ENCODE results near the gene RPS3A.
"Not testable (repeated sequence)": the region's sequence is repeated elsewhere in the genome, so short reads cannot be mapped to it uniquely, and the experiment has no call there.

The RPS3A gene

DNA sequence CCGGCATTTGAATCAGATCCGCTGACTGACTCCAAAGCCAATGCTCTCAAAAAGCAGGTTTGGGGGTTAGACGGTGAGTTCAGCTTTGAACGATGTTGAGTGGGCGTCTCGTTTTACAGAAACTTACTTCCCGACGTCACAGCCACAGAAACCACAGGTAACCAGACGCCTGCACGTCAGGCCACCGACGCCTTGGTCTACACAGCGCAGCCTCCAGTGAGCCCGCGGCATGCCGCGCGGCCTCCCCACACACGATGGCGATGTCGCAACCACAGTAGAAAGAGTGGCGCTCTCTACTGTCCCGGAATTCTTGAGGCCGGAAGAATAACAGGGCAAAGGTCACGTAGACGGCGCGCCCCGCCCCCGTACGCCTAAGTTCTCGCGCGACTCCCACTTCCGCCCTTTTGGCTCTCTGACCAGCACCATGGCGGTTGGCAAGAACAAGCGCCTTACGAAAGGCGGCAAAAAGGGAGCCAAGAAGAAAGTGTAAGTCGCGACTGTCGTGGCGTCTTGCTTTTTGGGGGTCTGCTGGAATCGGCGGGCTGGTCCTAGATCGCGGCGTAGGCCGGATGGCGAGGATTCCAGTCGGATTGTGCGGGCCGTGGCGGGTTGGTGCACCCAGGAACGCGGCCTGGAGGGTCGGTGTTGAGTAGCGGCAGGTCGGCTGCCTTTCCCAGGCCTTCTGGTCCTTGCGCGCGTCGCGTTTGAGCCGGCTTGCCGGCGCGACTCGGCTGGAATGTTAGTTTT lies at the start of gene RPS3A:
Gene RPS3A, plus strand, starts transcription at position 400 of the 747 bp plus-strand sequence. Its CDS starts 25 bp downstream, at position 425.
- DNase-seq: peak; percentile 79

DNA sequence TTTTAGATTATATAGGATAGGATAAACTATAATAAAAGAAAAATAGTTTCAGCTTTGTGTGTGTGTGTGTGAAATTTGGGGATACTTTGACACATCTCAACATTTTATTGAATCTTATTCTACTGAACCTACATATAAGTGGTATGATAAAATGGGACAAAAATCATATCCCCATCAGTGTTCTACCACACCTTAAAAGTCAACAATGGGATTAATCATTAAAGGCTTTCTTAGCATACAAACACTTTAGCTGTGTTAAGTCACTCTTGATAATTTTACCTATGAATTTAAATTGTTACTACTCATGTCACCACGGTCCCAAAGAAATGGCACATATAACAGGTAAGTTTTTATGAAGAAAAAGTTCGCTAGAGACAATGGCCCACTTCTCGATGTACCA lies 46.6 kb upstream of the RPS3A start:
- no peak for DNase-seq

DNA sequence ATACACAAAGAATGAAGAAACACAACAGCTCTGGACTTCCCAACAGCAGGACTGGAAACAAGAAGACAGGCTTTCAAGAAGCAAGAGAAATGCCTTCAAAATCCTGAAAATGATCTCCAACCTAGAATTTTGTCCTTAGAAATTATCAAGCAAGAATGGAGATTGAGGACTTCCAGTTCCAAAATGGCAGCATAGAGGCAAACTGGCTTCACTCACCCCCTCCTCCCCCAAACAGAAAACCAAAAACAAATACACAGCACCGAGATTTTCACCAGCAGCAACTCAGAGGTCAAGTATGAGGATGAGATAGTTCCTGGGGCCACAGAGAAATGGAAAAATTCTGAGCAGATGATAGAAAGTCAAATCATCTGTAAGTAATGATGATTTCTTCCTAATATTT lies 43.9 kb upstream of the RPS3A start:
- no peak for DNase-seq

DNA sequence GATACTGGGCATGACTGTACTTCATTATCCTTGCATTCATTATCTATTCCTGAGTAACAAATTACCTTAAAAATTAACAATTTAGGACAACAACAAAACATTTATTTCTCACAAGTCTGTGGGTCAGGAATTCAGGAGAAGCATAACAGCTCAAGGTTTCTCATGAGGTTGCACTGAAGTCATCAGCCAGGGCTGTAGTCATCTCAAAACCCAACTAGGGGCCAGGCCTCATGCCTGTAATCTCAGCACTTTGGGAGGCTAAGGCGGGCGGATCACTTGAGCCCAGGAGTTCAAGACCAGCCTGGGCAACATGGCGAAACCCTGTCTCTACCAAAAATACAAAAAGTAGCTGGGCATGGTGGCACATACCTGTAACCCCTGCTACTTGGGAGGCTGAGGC lies 36.3 kb upstream of the RPS3A start:
- not testable (repeated sequence) for DNase-seq

DNA sequence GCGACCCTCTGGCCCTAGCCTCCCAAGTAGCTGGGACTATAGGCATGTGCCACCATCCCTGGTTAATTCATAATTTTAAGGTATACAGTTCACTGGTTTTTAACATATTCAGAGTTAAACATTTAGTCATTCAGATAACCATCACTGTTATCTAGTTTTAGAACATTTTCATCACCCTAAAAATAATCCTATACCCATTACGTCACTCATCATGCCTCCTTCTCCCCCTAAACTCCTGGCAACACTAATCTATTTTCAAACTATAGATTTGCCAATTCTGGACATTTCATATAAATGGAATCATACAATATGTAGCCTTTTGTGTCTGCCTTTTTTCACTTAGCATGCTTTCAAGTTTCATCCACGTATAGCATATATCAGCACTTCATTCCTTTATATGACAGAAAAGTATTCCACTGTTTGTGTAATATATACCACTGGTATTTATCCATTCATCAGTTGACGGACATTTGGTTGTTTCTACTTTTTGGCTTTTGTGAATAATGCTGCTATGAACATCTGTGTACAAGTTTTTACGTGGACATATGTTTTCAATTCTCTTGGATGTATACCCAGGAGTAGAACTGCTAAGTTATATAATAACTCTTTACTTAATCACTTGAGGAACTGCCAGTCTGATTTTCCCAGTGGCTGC lies 32.0 kb upstream of the RPS3A start:
- no peak for DNase-seq

DNA sequence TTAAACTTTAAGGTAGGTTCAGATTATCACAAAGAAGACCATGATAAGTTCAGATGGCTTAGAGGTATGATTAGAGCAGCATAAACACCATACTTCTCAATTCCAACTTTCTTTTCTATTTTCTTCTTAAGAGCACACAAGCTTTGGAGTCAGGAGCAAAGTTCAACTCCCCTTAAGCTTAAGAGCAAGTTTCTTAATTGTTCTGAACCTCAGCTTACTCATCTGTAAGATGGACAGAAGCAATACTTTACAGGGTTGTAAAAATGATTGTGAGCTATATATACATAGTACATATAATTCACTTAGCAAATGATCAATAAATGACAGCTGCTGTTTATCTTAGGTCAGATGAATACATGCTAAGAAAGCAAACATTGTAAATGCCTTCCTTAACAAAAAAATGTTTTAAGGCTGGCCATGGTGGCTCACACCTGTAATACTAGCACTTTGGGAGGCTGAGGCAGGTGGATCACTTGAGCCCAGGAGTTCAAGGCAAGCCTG lies 25.0 kb upstream of the RPS3A start:
- DNase-seq: no peak

DNA sequence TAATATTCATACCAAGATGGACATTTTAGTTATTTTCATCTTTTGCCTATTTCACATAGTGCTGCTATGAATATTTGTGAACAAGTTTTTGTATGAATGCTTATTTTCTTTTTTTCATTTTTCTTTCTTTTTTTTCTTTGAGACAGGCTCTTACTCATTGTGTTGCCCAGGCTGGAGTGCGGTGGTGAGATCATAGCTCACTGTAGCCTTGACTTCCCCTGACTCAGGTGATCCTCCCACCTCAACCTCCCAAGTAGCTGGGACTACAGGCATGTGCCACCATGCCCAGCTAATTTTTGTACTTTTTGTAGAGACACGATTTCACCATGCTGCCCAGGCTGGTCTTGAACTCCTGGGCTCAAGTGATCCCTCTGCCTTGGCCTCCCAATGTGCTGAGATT lies 21.4 kb upstream of the RPS3A start:
- not testable (repeated sequence) for DNase-seq

DNA sequence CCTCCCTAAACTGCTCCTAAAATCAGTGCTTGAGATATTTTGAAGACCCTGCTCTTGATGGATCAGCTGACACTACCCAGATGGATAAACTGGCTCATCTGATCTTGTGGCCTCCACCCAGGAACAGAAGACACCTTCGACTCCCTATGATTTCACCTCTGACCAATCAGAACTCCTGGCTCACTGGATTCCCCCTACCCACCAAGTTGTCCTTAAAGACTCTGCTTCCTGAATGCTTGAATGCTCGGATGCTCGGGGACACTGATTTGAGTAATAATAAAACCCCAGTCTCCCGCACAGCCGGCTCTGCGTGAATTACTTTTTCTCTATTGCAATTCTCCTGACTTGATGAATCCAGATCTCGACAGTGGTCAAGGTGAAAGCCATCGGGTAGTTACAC lies 12.0 kb upstream of the RPS3A start:
- no peak for DNase-seq

DNA sequence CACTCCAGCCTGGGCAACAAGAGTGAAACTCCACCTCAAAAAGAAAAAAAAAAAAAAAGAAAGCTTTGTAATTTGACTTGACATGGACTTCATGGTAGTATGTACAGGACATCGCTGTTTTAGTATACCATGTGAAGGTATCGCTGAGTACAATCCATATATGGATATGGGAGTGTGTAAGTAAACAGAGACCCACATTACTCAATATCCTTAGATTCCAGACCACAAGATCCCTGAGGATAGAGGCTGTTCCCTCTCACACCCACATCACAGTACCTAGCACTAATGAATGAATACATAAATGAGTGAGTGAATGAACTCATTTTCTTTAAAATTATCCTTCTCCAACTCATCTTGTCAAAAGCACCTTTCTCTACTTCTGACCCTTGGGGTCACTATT lies 8.4 kb upstream of the RPS3A start:
- DNase-seq: no peak

DNA sequence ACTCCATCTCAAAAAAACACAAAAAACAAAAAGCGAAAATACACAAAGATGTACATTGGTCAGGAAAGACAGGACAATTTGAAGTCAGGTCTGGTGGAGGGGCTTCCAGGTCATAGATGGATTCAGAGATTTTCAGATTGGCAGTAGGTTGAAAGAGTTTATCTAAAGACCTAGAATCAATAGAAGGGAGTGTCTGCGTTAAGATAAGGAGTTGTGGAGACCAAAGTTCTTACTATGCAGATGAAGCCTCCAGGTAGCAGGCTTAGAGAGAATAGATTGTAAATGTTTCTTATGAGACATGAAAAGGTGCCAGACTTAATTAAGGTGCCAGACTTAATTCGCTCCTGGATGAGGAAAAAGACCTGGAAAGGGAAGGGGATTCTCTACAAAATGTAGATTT lies 6.9 kb upstream of the RPS3A start:
- DNase-seq: no peak

DNA sequence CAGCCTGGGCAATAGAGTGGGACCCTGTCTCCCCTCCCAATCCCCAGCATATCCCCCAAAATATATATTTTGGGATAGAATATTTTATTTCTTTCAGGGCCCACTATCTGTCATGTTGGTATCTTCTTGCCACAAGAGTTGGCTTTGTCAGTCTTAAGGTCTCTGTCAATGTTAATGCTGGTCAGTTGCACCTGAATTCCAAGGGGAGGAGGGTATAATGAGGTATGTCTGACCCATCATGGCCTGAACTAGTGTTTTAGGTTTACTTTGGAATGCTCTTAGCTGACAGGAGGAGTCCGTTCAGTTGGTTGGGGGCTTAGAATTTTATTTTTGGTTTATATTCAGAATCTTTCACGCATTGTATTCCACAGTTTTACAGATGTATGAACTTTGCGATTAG lies 6.2 kb upstream of the RPS3A start:
- no peak for DNase-seq

DNA sequence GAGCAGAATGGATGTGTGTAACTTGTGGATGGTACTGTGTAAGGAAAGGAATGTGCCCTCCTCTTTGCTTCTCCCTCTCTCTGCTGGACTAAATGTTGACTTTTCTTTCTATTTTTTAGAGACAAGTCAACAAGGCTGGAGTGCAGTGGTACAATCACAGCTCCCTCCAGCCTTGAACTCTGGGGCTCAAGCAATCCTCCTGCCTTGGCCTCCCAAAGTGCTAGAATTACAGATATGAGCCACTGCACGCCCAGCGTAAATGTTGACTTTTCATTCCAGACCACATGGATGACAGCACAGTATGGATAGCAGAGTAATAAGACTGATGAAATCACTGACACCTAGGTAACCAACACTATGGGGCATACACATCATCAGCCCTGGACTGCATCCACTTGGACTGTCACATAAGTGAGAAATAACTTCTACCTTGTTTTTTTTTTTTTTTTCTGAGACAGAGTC lies 5.1 kb upstream of the RPS3A start:
- no peak for DNase-seq

DNA sequence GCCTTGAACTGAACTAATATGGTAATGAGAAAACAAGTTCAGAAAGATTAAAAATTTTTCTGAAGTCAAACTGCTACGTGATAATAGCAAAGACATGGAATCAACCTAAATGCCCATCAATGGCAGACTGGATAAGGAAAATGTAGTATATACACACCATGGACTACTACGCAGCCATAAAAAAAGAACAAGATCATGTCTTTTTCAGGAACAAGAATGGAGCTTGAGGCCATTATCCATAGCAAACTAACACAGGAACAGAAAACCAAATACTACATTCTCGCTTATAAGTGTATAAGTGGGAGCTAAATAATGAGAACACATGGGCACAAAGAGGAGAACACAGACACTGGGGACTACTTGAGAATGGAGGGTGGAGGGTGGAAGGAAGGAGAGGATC lies 4.3 kb upstream of the RPS3A start:
- no peak for DNase-seq

DNA sequence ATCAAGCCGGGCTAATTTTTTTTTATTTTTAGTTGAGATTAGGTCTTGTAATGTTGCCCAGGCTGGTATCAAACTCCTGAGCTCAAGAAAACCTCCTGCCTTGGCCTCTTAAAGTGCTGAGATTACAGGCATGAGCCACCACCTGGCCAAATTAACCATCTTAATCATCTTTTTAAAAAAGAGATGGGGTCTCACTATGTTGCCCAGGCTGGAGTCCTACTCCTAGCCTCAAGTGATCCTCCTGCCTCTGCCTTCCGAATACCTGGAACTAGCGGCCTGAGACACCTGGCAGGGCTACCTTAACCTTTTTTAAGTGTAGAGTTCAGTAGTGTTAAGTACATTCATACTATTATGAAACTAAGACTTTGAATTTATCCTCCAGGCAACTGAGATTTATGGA lies 1.7 kb upstream of the RPS3A start:
- DNase-seq: no peak

DNA sequence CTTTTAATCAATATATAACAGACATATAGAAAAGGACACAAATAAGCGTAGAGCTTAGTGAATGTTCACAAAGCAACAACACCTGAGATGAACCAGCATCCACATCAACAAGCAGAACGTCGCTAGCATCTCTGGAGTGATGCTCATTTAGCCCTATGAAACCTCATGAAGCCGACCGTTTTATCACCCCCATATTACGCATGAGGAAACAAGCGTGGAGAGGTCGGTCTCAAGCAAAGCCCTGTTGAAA lies 524 bp upstream of the RPS3A start:
- DNase-seq: no peak

DNA sequence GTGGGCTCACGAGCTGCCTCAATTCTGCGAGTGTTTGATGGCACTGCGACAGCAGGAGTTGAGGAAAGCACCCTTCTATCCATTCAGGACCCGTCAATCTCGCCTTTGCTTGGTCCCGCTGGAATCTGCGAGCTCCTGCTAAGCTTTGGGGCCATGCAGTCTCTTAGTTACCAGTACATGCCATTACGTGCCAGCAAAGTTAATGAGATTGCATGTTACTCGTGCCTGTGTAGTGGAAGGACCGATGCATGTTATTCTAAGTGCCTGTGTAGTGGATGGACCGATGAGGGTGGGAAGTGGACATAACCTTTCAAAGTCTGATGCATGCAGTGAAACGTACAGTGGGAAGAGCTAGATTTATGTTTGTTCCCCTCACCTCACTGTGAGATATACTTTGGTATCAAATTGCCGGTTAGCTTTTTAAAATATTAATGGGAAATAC lies 569 bp downstream of the RPS3A start:
- DNase-seq: no peak

DNA sequence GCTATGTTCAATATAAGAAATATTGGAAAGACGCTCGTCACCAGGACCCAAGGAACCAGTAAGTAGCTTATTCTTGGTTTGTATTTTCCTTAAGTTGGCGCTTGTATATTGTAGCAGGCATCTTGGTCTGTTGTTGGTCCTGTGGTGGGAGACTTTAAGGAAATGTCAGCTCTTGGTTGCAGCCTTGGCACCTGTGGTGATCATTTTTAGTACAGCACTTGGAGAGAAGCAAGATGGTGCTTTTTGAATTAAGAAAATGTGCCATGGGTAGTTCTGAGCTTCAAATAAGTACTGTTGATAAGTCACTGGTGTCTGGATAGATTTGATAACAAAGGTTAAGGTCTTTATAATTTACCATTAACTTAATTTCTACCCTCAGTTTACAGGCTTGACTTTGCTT lies 1.1 kb downstream of the RPS3A start:
- no peak for DNase-seq

DNA sequence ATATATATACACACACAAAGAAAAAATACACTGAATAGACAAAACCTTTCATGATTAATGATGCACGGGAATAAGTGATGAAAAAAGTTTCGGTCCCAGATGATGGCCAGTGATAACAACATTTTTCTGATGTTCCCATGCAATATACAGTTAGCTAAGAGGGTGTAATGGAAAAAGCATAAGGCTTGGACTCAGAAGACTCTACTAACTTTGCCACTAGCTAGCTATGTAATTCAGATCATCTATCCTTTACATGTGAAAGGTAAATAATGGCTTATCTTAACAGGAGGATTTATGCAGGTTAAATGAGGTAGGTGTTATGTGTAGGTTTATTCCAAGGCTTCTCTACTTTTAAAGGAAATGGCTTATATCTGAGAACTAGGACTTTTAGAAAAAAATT lies 4.3 kb downstream of the RPS3A start:
- DNase-seq: no peak

DNA sequence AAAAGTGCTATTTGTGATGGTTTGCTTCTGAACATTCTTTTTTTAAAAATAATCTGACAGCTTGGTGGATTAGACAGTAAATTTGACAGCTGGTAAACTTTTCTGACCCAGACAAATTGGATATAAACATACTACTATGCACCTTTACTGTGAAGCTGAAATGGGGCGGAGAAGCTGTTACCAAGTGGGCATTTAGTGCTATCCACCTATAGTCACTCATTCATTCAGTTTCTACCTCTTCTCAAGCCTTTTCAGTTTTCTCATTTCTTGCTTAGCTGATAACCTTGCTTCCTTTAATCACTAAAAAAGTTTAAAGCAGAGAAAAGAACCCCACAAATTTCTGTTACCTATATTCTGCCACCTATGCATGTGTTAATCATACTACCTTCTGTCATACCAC lies 5.2 kb downstream of the RPS3A start:
- DNase-seq: no peak

DNA sequence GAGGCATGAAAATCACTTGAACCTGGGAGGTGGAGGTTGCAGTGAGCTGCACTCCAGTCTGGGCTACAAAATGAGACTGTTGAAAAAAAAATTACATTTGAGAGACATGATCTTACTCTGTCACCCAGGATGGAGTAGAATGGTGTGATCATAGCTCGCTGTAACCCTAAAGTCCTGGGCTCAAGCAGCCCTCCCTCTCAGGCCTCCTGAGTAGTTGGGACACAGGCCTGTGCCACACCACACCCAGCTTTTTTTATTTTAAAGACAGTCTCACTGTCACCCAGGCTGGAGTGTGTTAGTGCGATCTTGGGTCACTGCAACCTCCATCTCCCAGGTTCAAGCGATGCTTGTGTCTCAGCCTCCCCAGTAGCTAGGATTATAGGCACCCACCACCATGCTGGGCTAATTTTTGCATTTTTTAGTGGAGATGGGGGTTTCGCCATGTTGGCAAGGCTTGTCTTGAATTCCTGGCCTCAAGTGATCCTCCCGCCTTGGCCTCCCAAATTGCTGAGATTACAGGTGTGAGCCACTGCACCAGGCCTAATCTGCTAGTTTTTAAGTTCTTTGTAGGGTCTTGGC lies 6.1 kb downstream of the RPS3A start:
- no peak for DNase-seq

DNA sequence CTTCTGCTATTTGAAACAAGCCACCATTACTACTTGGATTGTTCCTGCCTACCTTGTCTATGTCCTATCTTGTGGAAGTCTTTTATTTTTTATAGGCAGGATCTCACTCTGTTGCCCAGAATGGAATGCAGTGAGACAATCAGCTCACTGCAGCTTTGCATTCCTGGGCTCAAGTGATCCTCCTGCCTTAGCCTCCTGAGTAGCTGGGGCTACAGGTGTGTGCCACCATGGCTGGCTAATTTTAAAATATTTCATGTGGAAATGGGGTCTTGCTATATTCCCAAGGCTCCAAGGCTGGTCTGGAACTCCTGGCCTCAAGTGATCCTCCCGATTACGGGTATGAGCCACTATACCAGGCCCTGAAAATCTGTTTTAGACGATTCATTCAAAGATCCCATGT lies 7.6 kb downstream of the RPS3A start:
- DNase-seq: no peak

DNA sequence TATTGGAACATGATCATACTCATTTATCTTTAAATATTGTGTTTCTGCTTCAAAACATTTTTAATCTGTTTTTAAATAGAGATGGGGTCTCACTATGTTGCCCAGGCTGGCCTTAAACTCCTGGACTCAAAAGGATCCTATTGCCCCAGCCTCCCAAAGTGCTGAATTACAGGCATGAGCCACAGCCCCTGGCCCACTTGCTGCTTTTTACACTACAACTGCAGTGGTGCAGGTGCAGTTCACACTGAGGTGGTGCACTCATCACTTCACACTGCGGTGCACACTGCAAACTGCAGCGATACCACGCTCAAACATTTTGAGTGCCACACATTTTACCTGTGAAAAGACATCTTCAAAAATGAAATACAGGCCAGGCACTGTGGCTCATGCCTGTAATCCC lies 10.8 kb downstream of the RPS3A start:
- no peak for DNase-seq

DNA sequence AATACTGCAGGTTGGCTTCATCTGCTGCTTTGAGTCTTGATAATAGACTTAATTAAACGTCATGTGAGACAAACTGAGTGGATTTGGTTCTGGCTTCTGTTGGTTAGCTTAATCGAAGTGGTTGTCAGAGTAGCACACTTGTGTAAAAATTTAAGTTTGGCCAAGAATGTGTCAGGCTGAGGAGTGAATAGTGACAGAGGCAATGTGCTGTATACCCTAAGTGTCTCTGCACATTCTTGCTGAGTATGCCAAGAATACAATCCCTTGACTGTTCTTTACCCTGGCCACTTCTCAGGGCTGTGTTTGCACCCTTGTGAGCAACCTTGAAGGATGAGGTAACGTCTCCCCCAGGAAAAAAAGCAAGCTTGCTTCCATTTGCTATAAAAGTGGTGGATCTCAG lies 14.9 kb downstream of the RPS3A start:
- DNase-seq: no peak

DNA sequence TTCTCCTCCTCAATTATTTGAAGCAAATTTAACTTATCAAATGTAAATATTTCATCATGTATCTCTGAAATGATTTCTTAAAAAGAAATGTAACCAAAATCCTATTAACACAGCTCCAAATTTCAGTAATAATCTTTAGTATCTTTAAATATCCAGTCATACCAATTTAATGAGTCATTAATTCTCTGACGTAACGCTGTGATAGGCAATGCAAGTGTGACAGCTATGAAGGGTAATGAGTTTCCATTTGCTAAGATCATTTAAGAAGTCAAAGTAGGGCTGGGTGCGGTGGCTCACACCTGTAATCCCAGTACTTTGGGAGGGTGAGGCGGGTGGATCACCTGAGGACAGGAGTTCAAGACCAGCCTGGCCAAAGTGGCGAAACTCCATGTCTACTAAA lies 15.6 kb downstream of the RPS3A start:
- no peak for DNase-seq

All from NCI-H226 (cell line).